Subcutaneous abdominal adipose tissue (tissue), 5 donors: ENCODE measurements around the gene SH2D6.
"Not testable (repeated sequence)": the region's sequence is repeated elsewhere in the genome, so short reads cannot be mapped to it uniquely, and the experiment has no call there.

Experiments
- H3K27ac ChIP-seq: one replicate; pipeline ENCODE4 v1.7.0; 2013; ENCODE audit warnings: low read depth, mild to moderate bottlenecking, inconsistent platforms, low read length, moderate library complexity
- H3K27me3 ChIP-seq, 5 donors: one replicate each; pipeline ENCODE4 v1.7.0; 2013; ENCODE audit warnings: low read length in 5 of 5, inconsistent platforms in 1 of 5; ENCODE audit not compliant: control insufficient read depth in 5 of 5, insufficient read depth in 4 of 5
- H3K36me3 ChIP-seq, 5 donors: one replicate each; pipeline ENCODE4 v1.7.0; 2013; ENCODE audit warnings: low read length in 5 of 5; ENCODE audit not compliant: control insufficient read depth in 5 of 5, insufficient read depth in 5 of 5
- H3K4me1 ChIP-seq, 5 donors: one replicate each; pipeline ENCODE4 v1.7.0; 2013; ENCODE audit warnings: low read length in 5 of 5, mild to moderate bottlenecking in 3 of 5, moderate library complexity in 1 of 5; ENCODE audit not compliant: control insufficient read depth in 5 of 5, insufficient read depth in 5 of 5
- H3K4me3 ChIP-seq, 5 donors: one replicate each; pipeline ENCODE4 v1.7.0; 2013; ENCODE audit warnings: low read length in 5 of 5, low read depth in 1 of 5
- H3K9ac ChIP-seq, 5 donors: one replicate each; pipeline ENCODE4 v1.7.0; 2013; ENCODE audit warnings: low read length in 5 of 5, mild to moderate bottlenecking in 4 of 5, moderate library complexity in 3 of 5
- H3K9me3 ChIP-seq, 5 donors: one replicate each; pipeline ENCODE4 v1.7.0; 2013; ENCODE audit warnings: low read length in 5 of 5; ENCODE audit not compliant: control insufficient read depth in 5 of 5
- donor health status: healthy.
- donor health status: healthy.
- donor health status: healthy.
- donor health status: healthy.
- donor health status: healthy.

SH2D6 gene

GRCh38 chr2:85418132-85419008 lies at the start of gene SH2D6:
Gene SH2D6 (plus strand): TSS chr2:85418714. CDS start chr2:85429466, 10,752 bp downstream.
- Histone ChIP-seq H3K27ac (peak within 1 kb of the TSS; percentile 90), H3K36me3 (no peaks in the 10 kb centered on the region), H3K9ac (peak within 1 kb of the TSS; percentile 48 to 94 (median 87)), H3K4me1 (peaks cover 5 to 51% (median 46%) of the 10 kb centered on the region in 5 donors), H3K4me3 (peak within 1 kb of the TSS; percentile 65 to 86 (median 85)), H3K9me3 (no peaks in the 10 kb centered on the region), H3K27me3 (no peaks in the 10 kb centered on the region)

GRCh38 chr2:85368921-85369320 lies 49.6 kb upstream of the SH2D6 start:
- Histone ChIP-seq H3K4me1 (peaks cover 0 to 37% (median 28%) of the 10 kb centered on the region in 5 donors), H3K9ac (peak overlapping the region in 1 of 5 donors; percentile 16), H3K9me3 (no peaks in the 10 kb centered on the region), H3K27ac (peak overlapping the region; percentile 54), H3K36me3 (peaks cover 0 to 43% (median 14%) of the 10 kb centered on the region in 5 donors), H3K4me3 (no peak overlapping the region), H3K27me3 (no peaks in the 10 kb centered on the region)

DNA sequence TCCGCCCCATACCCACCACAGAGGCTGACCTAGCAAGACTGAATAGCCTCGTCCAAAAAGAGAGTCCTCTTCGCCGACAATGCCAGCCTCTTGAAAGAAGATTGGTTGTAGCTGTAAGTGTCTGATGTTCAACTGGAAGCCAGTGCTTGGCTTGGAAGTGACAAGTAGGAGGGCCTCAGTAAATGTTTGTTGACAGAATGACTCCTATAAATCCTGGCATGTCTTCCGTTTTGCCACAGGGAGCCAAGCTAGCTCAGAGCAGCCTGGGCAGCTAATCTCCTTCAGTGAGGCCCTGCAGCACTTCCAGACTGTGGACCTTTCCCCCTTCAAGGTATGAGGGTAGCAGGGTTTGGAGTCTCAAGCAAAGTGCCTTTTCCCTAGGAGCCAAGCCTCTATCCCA lies 49.0 kb upstream of the SH2D6 start:
- Histone ChIP-seq H3K27ac (peak overlapping the region; percentile 54), H3K36me3 (peaks cover 0 to 42% (median 14%) of the 10 kb centered on the region in 5 donors), H3K4me3 (no peak overlapping the region)

DNA sequence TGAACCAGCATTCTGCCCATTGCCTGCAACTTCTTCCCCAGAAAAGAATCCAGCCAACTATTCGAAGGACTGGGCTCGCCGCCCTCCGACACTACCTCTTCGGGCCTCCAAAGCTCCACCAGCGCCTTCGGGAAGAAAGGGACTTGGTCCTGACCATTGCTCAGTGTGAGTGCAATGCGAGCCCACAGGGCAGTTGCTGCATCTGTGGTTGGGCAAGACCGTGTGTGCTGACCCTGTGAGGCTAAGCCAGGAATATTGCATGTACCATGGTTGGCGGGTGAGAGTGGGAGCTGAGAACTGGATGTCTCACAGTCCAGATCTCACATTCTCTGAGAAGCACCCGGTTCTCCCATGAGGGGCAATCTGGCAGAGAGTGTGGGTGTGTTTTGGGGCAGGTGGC lies 47.5 kb upstream of the SH2D6 start:
- Histone ChIP-seq H3K27me3 (no peaks in the 10 kb centered on the region), H3K4me3 (peak overlapping the region in 1 of 5 donors; percentile 43), H3K9ac (peak overlapping the region in 1 of 5 donors; percentile 39), H3K27ac (peak overlapping the region; percentile 54), H3K9me3 (no peaks in the 10 kb centered on the region), H3K4me1 (peaks cover 0 to 39% (median 29%) of the 10 kb centered on the region in 5 donors), H3K36me3 (peaks cover 0 to 48% (median 16%) of the 10 kb centered on the region in 5 donors)

More for the DNA sequence above, 49.0 kb upstream of the SH2D6 start:
- Histone ChIP-seq H3K9ac (no peak overlapping the region), H3K4me1 (peaks cover 0 to 37% (median 28%) of the 10 kb centered on the region in 5 donors), H3K27me3 (no peaks in the 10 kb centered on the region), H3K9me3 (no peaks in the 10 kb centered on the region)

DNA sequence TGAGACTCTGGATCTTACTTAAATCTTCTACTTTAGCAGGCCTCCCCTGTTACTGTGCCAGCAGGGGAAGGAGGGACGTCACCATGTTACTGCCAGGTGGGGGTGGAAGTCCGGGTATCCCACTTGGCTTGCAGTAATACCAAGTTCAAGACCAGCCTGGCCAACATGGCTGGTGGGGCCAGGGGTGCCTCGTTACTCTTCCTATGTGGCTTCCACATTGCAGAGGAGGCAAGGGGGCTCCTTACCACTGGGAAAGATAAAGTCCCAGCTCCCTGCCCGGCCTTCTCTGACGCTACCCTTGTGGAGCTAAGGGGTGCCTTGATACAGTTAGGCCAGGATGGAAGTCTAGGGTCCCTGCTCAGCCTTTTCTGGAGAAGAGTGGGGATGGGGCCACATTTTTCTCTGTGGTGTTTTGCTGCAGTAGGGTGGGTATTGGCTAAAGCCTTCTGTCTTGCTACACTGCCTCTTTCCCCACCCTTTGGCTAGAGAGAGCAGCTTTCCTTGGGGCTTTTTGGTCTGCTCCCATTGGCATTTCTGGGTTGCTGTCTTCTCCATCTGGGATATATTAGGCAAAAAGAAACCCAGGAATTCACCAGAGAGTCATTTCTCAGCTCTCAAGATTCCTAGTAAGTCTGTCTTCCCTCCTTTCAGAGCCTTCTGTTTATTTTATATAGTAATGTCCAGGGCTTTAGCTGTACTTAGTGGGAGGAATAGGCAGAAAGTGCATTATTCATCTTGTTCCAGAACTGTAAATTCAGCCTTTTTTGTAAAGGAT lies 42.0 kb upstream of the SH2D6 start:
- H3K9me3 ChIP-seq, result no peaks in the 10 kb centered on the region
- H3K4me3 ChIP-seq, result peak overlapping the region; percentile 52 to 92 (median 69)
- peaks cover 8 to 35% (median 20%) of the 10 kb centered on the region in 5 donors for H3K36me3 ChIP-seq
- H3K9ac ChIP-seq, result peak overlapping the region; percentile 29 to 48 (median 39)
- peak overlapping the region; percentile 86 for H3K27ac ChIP-seq
- no peaks in the 10 kb centered on the region for H3K27me3 ChIP-seq
- H3K4me1 ChIP-seq, result peaks cover 0 to 37% (median 7%) of the 10 kb centered on the region in 5 donors

DNA sequence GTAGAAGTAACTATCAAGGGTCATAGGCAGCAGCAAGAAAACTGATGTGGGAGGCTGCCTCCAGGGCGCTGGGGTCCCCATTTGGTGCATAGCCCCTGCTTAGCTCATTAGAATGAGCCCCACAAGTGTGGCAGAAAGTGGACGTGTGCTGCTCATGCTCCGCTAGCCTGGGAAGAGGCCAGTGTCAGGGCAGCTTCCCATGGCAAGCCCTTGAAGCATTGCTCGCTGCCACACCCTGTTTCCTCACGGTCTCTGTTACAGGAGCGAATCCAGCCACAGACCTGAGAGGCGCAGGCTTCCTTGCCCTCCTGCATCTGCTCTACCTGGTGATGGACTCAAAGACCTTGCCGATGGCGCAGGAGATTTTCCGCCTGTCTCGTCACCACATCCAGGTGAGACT lies 41.4 kb upstream of the SH2D6 start:
- no peaks in the 10 kb centered on the region for H3K9me3 ChIP-seq
- no peaks in the 10 kb centered on the region for H3K27me3 ChIP-seq
- H3K27ac ChIP-seq, result peak overlapping the region; percentile 86
- peak overlapping the region; percentile 52 to 92 (median 69) for H3K4me3 ChIP-seq
- H3K36me3 ChIP-seq, result peaks cover 8 to 33% (median 18%) of the 10 kb centered on the region in 5 donors
- H3K9ac ChIP-seq, result peak overlapping the region; percentile 29 to 48 (median 39)
- H3K4me1 ChIP-seq, result peaks cover 0 to 33% (median 7%) of the 10 kb centered on the region in 5 donors

DNA sequence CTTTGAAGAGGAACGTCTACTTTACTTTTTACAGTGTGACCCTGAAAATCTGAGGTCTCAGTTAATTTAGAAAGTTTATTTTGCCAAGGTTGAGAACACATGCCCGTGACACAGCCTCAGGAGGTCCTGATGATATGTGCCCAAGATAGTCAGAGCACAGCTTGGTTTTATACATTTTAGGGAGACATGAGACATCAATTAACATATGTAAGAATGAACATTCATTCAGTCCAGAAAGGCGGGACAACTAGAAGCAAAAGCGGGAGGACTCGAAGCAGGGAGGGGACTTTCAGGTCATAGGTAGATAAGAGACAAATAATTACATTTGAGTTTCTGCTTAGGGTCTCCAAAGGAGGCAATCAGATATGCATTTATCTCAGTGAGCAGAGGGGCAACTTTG lies 40.3 kb upstream of the SH2D6 start:
- peak overlapping the region; percentile 13 to 92 (median 69) for H3K4me3 ChIP-seq
- H3K27ac ChIP-seq, result peak overlapping the region; percentile 86
- peak overlapping the region in 1 of 5 donors; percentile 52 for H3K9ac ChIP-seq
- H3K36me3 ChIP-seq, result peaks cover 8 to 34% (median 18%) of the 10 kb centered on the region in 5 donors
- H3K9me3 ChIP-seq, result no peaks in the 10 kb centered on the region
- peaks cover 0 to 30% (median 7%) of the 10 kb centered on the region in 5 donors for H3K4me1 ChIP-seq
- no peaks in the 10 kb centered on the region for H3K27me3 ChIP-seq

DNA sequence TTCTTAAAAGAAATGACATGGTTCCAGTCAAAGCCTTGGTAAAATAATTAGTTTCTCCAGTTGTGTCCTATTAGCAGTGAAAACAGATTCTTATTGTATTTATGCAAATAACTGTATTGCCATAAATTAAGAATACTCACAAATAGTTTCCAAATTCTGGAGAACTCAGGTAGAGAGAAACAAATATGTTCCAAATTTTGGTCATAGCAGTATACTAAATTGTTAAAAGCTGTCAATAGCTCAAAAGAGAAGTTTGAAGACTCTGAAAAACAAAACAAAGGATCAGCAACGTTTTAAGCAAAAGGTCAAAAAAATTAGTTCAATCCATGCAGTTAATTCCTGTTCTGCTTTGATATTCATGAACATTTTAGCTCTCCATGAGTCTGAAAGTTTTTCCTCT lies 38.5 kb upstream of the SH2D6 start:
- H3K36me3 ChIP-seq, result peaks cover 10 to 47% (median 28%) of the 10 kb centered on the region in 5 donors
- H3K27me3 ChIP-seq, result no peaks in the 10 kb centered on the region

DNA sequence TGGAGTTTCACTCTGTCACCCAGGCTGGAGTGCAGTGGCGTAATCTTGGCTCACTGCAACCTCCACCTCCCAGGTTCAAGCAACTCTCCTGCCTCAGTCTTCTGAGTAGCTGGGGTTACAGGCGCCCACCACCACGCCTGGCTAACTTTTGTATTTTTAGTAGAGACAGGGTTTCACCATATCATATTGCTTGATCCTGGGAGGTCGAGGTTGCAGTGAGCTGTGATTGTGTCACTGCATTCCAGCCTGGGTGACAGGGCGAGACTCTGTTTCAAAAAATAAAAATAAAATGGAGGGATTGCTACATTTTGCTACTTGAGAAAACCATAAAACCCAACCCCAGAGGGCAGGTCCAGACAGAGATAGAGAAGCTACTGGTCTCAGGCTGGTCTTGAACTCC lies 35.4 kb upstream of the SH2D6 start:
- H3K27me3 ChIP-seq, H3K9me3 ChIP-seq, H3K9ac ChIP-seq, H3K4me3 ChIP-seq: not testable (repeated sequence)
- peaks cover 0 to 53% (median 26%) of the 10 kb centered on the region in 5 donors for H3K4me1 ChIP-seq
- peaks cover 17 to 55% (median 31%) of the 10 kb centered on the region in 5 donors for H3K36me3 ChIP-seq
- peak overlapping the region; percentile 87 for H3K27ac ChIP-seq

More for the DNA sequence above, 38.5 kb upstream of the SH2D6 start:
- peaks cover 0 to 47% (median 20%) of the 10 kb centered on the region in 5 donors for H3K4me1 ChIP-seq
- peak overlapping the region; percentile 86 for H3K27ac ChIP-seq
- no peaks in the 10 kb centered on the region for H3K9me3 ChIP-seq
- no peak overlapping the region for H3K9ac ChIP-seq
- H3K4me3 ChIP-seq, result peak overlapping the region in 1 of 5 donors; percentile 27
